ENCODE data around the gene PRDM11.

The PRDM11 gene

GRCh38 chr11:45234306-45235006, 88.0 kb downstream of the PRDM11 start:
- H3K9me3 ChIP-seq (ENCODE audit: severe bottlenecking) = no peaks in the 10 kb centered on the region
- no peaks in the 10 kb centered on the region for H3K36me3 ChIP-seq (ENCODE audit: low read depth)
- DNase-seq (ENCODE audit: low spot score) = no peak
- no peaks in the 10 kb centered on the region for H3K27me3 ChIP-seq (ENCODE audit: insufficient read depth, poor library complexity, severe bottlenecking)
- TF ChIP-seq, protein P1, sequence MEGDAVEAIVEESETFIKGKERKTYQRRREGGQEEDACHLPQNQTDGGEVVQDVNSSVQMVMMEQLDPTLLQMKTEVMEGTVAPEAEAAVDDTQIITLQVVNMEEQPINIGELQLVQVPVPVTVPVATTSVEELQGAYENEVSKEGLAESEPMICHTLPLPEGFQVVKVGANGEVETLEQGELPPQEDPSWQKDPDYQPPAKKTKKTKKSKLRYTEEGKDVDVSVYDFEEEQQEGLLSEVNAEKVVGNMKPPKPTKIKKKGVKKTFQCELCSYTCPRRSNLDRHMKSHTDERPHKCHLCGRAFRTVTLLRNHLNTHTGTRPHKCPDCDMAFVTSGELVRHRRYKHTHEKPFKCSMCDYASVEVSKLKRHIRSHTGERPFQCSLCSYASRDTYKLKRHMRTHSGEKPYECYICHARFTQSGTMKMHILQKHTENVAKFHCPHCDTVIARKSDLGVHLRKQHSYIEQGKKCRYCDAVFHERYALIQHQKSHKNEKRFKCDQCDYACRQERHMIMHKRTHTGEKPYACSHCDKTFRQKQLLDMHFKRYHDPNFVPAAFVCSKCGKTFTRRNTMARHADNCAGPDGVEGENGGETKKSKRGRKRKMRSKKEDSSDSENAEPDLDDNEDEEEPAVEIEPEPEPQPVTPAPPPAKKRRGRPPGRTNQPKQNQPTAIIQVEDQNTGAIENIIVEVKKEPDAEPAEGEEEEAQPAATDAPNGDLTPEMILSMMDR (IDR thresholded peaks at IDR 0.05; ENCODE audit: poor library complexity, severe bottlenecking) = no peak
- no peak for ATAC-seq (ENCODE audit: low read depth)
- no peak overlapping the region for H3K27ac ChIP-seq (ENCODE audit: poor library complexity, severe bottlenecking)
- H3K4me1 ChIP-seq (ENCODE audit: insufficient read depth, poor library complexity, severe bottlenecking) = no peaks in the 10 kb centered on the region
- no peak overlapping the region for H3K4me3 ChIP-seq (ENCODE audit: severe bottlenecking)

- DNase-seq (ENCODE audit: low spot score) (no peak), ATAC-seq (ENCODE audit: low read depth) (no peak)
- Histone ChIP-seq H3K4me1 (ENCODE audit: insufficient read depth, poor library complexity, severe bottlenecking) (no peaks in the 10 kb centered on the region), H3K36me3 (ENCODE audit: low read depth) (no peaks in the 10 kb centered on the region), H3K9me3 (ENCODE audit: severe bottlenecking) (no peaks in the 10 kb centered on the region), H3K27ac (ENCODE audit: poor library complexity, severe bottlenecking) (no peak overlapping the region), H3K27me3 (ENCODE audit: insufficient read depth, poor library complexity, severe bottlenecking) (no peaks in the 10 kb centered on the region), H3K4me3 (ENCODE audit: severe bottlenecking) (no peak overlapping the region)
- TF ChIP-seq, protein P1 (IDR thresholded peaks at IDR 0.05; ENCODE audit: poor library complexity, severe bottlenecking) = no peak
These were observed 91.4 kb downstream of the PRDM11 start for GRCh38 chr11:45237711-45238315.

DNA sequence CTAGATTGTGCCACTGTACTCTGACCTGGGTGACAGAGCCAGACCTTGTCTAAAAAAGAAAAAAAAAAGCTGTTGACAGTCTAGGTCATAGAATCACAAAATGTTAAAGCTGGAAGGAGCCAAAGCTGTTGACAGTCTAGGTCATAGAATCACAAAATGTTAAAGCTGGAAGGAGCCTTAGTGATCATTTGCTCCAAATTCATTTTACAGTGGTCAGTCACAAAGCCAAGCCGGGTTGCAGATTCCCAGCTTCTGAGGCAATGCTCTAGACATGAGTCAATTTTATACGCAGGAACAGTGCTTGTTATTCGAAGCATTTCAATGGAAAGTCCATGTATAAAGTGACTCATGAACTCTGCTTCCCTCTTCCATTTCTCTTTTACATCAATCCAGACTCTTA, 92.3 kb downstream of the PRDM11 start:
- DNase-seq (ENCODE audit: low spot score) = no peak
- Histone ChIP-seq H3K9me3 (ENCODE audit: severe bottlenecking) (no peaks in the 10 kb centered on the region), H3K27ac (ENCODE audit: poor library complexity, severe bottlenecking) (no peak overlapping the region), H3K4me1 (ENCODE audit: insufficient read depth, poor library complexity, severe bottlenecking) (no peaks in the 10 kb centered on the region), H3K4me3 (ENCODE audit: severe bottlenecking) (no peak overlapping the region), H3K36me3 (ENCODE audit: low read depth) (no peaks in the 10 kb centered on the region), H3K27me3 (ENCODE audit: insufficient read depth, poor library complexity, severe bottlenecking) (no peaks in the 10 kb centered on the region)
- peak; percentile 73 for ATAC-seq (ENCODE audit: low read depth)
- TF ChIP-seq, protein P1 (IDR thresholded peaks at IDR 0.05; ENCODE audit: poor library complexity, severe bottlenecking) = no peak

- Histone ChIP-seq H3K4me1 (ENCODE audit: insufficient read depth, poor library complexity, severe bottlenecking) (no peaks in the 10 kb centered on the region), H3K36me3 (ENCODE audit: low read depth) (no peaks in the 10 kb centered on the region), H3K4me3 (ENCODE audit: severe bottlenecking) (no peak overlapping the region), H3K27me3 (ENCODE audit: insufficient read depth, poor library complexity, severe bottlenecking) (no peaks in the 10 kb centered on the region), H3K9me3 (ENCODE audit: severe bottlenecking) (no peaks in the 10 kb centered on the region), H3K27ac (ENCODE audit: poor library complexity, severe bottlenecking) (no peak overlapping the region)
- TF ChIP-seq, protein P1 (IDR thresholded peaks at IDR 0.05; ENCODE audit: poor library complexity, severe bottlenecking) = no peak
- ATAC-seq (ENCODE audit: low read depth) = no peak
- no peak for DNase-seq (ENCODE audit: low spot score)
These were observed 93.3 kb downstream of the PRDM11 start for GRCh38 chr11:45239733-45240132.

- no peaks in the 10 kb centered on the region for H3K9me3 ChIP-seq (ENCODE audit: severe bottlenecking)
- no peaks in the 10 kb centered on the region for H3K27me3 ChIP-seq (ENCODE audit: insufficient read depth, poor library complexity, severe bottlenecking)
- ATAC-seq (ENCODE audit: low read depth) (no peak), DNase-seq (ENCODE audit: low spot score) (no peak)
- H3K36me3 ChIP-seq (ENCODE audit: low read depth) = no peaks in the 10 kb centered on the region
- H3K4me1 ChIP-seq (ENCODE audit: insufficient read depth, poor library complexity, severe bottlenecking) = no peaks in the 10 kb centered on the region
- no peak overlapping the region for H3K27ac ChIP-seq (ENCODE audit: poor library complexity, severe bottlenecking)
- no peak overlapping the region for H3K4me3 ChIP-seq (ENCODE audit: severe bottlenecking)
- TF ChIP-seq, protein P1 (IDR thresholded peaks at IDR 0.05; ENCODE audit: poor library complexity, severe bottlenecking) = no peak
These were observed 97.5 kb downstream of the PRDM11 start for GRCh38 chr11:45243967-45244366.

All from RWPE2 (cell line).